GM19452 (cell line): ENCODE data around the gene TOMM70.
A peak's percentile ranks its signal among the peaks of the same experiment; 100 is the strongest.
"Not testable (repeated sequence)": the region's sequence is repeated elsewhere in the genome, so short reads cannot be mapped to it uniquely, and the experiment has no call there.

Source experiments
- ATAC-seq: cut with Tn5 transposase; IDR thresholded peaks from one replicate; pipeline ENCODE4 v1.9.1; 2021; ENCODE audit not compliant: unreplicated experiment

TOMM70 gene

DNA sequence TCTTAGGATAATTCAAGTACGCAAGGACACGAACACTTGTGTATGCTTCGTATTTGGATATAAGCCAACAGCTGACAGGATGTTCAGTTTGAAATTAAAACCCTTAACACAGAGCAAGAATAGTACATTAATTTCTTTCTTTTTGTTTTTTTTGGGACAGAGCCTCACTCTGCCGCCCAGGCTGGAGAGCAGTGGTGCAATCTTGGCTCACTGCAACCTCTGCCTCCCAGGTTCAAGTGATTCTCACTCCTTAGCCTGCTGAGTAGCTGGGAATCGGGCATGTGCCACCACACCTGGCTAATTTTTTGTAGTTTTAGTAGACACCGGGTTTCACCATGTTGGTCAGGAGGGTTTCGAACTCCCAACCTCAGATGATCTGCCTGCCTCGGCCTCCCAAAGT lies 32.4 kb downstream of the TOMM70 start:
- ATAC-seq = no peak

DNA sequence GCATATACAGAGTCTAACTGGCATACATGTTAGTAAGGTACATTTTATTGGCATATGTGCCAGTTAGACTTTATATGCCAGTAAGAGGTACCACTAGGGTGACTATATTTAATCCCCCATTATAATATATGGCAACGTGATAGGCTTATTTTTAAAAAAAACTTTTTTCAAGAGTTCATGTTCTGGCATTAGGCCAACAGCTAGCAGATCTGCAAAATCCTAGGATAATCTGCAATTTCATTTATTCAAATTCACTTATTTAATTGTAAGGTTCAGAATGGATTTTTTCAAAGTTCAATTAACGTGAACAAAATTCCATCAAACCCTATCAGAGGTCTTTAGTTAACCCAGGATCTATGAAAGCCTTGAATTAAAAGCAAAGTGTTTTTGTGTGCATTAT lies 34.5 kb downstream of the TOMM70 start:
- ATAC-seq = no peak

DNA sequence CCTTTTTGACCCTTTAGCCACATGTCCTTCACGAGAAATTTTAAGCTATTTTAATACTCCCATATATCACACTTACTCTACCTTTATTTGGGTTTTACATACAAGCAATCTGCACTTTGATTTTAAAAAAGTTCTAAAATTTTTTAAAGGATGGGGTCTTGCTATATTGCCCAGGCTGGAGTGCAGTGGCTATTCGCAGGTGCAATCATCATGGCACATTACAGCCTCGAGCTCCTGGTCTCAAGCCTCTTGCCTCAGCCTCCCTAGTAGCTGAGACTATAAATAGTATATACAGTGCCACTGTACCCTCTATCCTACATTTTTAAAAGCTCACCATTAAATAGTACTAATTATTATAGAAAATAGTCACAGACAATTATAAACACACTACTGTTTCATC lies 36.5 kb downstream of the TOMM70 start:
- ATAC-seq = no peak

DNA sequence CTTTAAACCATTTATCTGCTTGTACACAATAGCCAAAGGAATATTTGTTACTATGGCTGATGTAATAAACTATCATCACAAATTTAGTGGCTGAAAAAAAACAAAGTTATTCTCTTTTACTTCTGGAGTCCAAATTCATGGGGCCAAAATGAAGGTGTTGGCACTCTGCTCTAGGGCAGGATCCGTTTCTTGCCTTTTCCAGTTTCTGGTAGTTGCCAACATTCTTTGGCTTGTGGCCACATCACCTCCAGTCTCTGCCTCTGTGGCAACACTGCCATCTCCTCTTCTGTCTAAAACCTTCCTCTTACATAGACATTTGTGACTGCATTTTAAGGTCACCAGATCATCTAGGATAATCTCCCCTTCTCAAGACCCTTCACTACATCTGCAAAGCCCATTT lies 39.0 kb downstream of the TOMM70 start:
- no peak for ATAC-seq

DNA sequence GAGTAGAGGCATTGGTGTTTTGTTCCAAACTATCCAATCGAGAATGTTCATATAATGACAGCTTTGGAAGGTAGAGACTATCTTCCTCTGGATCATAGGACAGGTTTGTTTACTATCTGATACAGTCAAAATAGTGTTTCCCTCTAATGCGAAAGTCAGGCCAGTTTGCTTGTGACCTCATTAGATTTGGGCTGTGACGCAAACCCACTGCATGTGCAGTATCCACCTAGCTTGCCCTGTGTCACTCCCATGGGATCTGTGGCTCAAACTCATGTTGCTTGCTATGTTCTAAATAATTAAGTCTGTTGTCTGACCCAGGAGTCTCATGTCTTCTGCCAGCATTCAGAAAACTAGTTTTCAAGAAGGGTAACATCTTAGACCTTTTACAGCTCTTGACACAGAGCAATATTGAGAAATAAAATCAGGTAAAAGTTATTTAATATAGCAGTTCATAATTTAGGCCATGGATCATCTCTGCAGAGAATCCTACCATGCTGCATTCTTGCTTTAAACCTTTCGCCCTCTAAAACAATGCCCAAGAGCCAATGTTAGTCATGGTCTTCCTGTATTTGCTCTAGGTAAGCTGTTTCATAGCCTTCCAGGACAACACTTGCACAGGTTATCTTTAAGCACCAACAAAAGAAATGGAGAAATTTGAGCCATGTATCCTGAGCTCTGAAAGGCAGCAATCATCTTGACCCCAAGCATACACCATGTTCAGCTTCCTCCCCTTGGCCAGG lies 40.0 kb downstream of the TOMM70 start:
- ATAC-seq = no peak

DNA sequence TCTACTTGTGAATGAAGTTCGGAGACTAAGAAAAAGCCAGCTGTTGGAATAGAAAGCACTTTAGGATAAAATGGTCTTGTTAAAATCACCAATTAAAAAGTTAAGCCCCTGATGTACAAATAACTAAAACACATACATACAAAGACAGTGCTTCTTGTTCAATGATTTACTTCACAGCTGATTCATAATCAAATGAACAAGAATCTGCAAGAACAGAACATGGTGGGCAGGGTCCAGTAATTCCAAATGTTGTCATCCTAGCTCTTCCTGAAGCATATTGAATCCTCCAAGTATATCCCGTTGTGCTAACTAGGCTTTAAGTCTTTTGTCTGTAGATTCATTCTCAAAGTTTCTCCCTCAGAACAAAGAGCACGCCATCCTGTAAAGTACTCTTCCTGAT lies 41.9 kb downstream of the TOMM70 start:
- no peak for ATAC-seq

DNA sequence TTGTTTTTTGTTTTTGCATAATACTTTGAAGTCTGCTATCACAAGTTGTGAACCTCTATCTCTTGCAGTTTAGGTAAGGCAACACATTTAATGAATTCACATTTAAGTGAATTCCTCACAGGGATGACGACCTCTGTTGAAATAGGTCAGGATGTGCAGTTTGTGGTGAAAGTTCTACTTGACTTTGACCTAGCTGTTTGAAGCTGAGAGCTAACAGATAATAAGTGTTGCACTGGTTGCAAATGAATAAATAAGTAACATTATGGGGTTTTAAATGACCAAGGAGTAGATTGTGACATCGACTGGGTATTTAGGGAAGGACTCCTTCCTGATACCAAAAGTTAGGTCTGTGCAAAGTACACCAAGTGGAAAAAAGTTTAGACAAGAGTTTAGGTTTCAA lies 42.5 kb downstream of the TOMM70 start:
- no peak for ATAC-seq

DNA sequence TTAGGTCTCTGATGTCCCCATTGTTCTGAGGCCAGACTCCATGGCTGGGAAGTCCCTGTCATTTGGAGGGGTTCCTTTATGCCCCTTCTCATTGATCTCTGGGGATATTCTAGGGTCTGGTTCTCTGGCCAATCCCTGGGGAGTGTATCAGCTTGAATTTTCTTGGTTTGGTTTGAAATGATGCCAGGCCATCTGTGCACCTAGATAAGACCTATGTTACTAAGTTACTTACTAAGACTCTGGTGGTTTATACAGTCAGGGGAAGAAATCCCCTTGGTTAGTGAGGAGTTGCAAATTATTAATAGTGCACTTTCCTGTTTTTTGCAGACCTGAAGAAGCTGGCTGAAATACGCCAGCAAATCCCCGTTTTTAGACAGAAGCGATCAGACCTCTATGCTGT lies 46.0 kb downstream of the TOMM70 start:
- ATAC-seq = no peak

DNA sequence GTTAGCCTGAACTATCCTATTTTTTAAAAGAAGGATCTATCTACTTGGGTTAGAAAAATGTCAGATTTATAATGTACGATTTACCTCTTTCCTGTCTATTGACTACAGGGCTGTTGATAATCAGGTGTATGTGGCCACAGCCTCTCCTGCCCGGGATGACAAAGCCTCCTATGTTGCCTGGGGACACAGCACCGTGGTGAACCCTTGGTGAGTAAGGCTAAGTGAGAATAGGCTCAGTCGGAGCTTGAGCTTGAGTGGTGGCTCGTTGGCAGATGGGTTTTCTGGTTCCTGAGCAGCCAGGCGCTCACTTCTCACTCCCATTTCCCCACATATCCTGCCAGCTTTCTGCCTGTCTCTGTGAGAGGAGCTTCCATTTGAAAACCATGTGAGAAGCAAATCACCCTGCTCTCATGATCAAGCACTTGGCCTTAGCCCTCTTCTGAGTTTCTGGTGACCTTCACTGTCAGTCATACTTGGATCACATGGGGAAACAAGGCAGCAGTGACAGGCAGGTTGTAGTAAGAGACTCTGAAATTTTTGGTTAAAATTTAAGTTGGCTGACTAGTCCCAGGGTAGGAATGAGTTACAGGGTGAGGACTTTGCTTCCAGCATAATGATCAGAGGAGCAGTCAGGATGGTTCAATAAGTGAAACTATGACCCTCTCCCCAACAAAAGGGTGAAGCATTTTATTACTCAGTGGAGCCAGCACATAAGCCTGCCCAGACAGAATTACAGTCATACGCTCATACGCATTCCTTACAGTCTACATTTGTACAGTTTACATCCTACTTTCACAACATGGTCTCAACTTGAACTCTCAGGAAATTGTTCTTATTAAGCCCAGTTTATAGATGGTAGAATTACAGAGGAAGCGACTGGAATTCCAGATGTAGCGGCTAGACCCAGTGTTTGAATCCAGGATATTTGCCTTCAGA lies 48.3 kb downstream of the TOMM70 start:
- no peak for ATAC-seq

DNA sequence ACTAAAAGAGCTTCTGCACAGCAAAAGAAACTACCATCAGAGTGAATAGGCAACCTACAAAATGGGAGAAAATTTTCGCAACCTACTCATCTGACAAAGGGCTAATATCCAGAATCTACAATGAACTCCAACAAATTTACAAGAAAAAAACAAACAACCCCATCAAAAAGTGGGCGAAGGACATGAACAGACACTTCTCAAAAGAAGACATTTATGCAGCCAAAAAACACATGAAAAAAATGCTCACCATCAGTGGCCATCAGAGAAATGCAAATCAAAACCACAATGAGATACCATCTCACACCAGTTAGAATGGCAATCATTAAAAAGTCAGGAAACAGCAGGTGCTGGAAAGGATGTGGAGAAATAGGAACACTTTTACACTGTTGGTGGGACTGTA lies 49.1 kb downstream of the TOMM70 start:
- not testable (repeated sequence) for ATAC-seq

DNA sequence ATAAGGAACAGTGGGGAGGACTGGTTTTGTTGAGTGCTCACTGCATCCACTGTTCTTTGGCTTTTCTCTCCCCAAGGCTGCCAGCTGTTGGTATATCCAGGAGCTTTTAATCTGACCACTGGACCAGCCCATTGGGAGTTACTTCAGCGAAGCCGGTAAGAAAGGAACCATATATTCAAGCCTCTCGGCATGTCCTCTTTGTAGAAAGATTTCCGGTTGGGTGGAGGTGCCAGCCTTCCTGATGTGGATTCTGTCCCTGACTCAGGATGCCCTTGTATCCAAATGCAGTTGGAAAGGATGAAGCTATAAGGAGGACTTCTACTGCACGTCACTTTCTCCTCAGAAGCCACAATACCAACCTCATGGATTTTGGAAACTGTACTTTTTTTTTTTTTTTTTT lies 52.2 kb downstream of the TOMM70 start:
- ATAC-seq = no peak

DNA sequence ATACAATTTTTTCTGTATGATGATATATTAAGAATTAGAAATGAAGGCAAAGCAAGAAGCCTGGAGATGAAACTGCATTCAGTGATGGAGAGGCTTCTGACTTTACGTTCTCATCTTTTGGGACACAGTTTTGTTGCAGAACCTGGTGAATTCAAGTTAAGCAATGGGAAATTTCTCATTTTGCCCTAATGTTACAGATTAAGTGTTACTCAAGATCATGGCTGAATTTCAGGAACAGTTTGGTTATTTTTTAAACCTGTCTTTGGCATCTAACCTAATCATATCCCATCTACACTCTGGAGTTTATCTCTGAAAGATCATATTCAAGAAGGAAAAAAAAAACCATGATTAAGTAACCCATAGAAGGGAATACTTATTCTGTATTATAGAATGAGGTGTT lies 60.4 kb downstream of the TOMM70 start:
- no peak for ATAC-seq

DNA sequence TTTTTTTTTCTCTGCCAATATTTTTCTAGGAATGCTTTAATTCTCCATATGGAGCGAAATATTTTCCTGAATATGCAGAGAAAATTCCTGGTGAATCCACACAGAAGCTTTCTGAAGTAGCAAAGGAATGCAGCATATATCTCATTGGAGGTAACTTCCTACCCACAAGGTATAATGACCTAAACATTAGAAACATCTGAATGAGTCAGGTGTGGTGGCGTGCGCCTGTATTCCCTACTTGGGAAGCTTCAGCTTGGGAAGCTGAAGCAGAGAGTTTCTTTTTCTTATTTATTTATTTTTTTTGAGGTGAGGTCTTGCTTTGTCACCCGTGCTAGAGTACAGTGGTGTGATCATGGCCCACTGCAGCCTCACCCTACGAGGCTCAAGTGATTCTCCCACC lies 61.1 kb downstream of the TOMM70 start:
- ATAC-seq = no peak

DNA sequence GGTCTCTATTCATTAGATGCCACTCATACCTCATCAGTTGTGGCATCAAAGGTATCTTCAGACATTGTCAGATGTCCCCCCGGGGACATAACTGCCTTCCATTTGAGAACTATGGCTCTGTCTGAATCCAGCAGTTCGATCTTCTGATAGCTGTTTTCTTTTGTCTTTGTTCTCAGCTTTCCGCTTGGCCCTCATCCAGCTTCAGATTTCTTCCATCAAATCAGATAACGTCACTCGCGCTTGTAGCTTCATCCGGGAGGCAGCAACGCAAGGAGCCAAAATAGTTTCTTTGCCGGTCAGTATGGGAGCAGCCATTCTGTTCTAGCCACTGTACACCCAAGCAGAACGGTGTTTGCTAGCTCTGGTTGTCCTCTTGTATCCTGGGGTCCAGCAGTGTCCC lies 62.0 kb downstream of the TOMM70 start:
- no peak for ATAC-seq

DNA sequence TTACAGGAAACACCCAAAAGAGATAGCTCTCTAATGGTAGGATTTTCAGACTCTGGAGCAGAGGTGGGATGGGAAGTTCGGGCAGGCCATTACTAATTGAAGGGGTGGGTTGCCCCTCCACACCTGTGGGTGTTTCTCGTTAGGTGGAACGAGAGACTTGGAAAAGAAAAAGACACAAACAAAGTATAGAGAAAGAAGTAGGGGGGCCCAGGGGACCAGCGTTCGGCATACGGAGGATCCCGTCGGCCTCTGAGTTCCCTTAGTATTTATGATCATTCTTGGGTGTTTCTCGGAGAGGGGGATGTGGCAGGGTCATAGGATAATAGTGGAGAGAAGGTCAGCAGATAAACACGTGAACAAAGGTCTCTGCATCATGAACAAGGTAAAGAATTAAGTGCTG lies 64.7 kb downstream of the TOMM70 start:
- ATAC-seq = not testable (repeated sequence)

DNA sequence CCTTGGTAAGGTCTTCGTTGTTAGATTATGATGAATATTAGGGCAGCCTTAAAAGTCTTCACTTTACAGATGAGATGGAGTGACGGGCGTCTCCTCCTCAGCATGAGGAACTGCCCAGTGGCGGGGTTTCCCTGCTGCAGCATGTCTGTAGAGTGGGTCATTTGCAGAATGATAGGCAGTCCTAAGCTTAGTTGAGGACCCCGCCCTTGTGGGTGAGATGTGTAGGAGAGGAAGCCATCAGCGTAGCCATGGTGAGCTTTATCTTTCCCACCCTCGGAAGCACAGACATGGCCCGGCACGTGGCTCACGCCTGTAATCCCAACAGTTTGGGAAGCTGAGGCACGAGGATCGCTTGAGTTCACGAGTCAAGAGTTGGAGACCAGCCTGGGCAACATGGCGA lies 65.5 kb downstream of the TOMM70 start:
- no peak for ATAC-seq

DNA sequence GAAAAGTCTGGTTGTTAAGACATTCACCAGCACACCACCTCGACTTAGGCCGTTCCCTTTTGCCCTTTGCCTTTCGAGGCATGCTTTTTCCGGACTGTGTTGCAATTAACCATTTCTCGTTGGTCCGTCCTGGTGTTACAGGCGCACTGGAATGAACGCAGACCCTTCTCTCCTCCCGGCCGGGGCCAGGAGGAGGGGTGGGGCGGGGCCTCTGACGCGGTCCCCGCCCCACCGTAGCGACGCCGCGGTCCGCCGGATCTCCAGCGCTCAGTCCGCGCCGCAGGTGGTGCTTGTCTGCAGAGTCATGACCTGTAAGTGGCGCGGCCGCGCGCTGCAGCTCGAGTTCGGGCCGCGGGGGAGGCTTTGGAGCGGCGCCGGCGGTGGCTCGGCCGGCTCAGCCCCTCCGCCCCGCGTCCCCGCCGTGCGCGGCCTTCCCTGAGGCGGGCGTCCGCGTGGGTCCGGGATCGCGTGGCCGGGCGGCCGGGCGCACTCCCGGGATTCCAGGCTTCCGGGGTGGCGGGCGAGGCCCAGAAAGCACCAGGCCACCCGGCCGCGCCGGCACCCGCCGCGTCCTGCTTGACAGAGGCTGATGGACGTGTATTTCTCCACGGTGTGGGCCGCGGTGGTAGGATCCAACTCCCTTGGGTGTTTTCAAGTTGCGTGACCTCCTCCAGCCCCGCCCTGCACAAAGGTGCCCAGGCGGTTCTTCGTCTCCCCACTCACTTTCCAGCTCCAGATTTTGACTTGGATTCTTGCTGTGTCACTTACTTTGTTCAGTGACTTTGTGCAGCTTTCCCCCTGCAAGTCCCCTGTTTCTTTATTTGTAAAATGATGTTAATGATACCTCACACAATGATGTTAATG lies 66.2 kb downstream of the TOMM70 start, which contains the start of gene NIT2:
Gene NIT2, plus strand, starts transcription at position 270 of the 864 bp plus-strand sequence. Its CDS starts 35 bp downstream, at position 305.
- peak; percentile 96 for ATAC-seq

DNA sequence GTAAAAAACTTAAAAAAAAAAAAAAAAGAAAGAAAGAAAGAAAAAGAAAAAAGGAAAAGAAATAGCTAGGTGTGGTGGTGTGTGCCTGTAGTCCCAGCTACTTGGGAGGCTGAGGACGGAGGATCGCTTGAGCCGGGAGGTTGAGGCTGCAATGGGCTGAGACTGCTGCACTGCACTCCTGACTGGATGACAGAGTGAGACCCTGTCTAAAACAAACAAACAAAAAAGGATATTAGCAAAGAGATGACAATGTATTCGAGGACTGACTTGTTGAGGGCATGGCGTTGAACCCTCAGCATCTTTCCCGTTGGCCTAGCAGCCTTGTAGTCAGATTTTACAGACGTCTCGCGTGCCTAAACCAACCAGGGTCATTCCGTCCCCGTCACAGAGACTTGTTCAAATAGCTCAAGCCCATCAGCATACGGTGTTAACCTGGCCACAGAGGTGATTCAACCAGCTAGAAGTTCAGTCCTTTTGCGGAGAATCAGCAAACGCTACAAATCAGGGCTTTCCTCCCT lies 66.9 kb downstream of the TOMM70 start:
- ATAC-seq = no peak

DNA sequence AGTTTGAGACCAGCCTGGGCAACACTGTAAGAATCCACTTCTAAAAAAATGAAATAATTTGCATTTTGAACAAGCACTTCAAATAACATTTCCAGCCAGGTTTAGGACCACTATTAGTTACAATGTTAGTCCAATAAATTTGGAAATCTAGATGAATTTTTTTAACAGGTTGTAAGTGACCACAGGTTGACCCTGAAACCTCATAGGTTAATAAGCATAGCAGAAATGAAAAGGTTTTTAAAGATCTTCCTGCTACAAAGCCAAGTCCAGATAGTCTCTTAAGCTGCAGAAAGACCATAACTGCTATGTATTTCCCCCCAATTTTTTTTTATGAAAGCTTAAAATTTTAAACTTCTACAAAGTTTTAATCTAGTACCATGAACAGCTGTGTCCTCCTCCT lies 67.8 kb downstream of the TOMM70 start:
- no peak for ATAC-seq

DNA sequence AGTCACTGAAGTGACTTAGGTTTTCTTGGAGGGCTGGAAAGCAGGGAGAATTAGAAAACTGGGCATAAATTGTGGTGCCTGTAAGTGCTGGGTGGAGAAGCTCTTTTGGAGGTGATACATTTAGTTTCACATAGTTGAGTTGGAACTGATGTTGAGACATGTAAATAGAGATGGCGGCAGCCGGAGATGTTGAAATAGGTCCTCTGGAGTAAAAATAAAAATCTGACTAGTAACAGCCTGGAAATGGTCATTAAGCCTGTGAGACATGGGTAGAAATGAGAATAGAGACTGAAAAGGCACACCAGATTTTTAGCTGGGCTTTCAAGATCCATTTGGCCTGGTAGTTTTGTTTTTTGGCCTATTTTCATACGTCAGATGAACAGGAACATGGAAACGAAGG lies 69.2 kb downstream of the TOMM70 start:
- ATAC-seq = no peak

DNA sequence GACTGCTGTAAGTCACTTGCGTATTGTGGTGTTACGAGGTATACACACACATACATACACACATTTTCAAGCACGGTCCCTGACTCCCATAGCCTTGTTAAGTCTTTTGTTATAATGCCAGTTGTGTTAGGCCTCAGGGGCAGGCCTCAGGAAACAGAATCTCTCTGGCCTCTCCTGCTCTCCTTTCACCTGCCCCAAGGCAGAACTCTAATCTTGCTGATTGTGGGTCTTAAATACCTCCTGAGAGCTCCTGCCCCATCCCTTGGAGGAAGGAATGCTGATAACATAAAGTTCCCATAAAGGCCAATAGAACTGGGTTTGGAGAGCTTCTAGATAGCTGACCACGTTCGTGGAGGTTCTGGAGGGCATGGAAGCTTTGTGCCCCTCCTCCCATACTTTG lies 70.2 kb downstream of the TOMM70 start:
- ATAC-seq = no peak
